ENCODE measurements around the gene PCGF3. TPM values are rescaled to one million over a fixed set of nuclear protein-coding genes. Genes with fewer than 3 reads are reported as not detected.

The PCGF3 gene
- total and polyA plus RNA-seq, 9 of the 15 experiments (the other 6 are each of a cell fraction or from before 2014, with no cell fraction given): 2.6 to 46.1 (median 20.3) TPM

DNA sequence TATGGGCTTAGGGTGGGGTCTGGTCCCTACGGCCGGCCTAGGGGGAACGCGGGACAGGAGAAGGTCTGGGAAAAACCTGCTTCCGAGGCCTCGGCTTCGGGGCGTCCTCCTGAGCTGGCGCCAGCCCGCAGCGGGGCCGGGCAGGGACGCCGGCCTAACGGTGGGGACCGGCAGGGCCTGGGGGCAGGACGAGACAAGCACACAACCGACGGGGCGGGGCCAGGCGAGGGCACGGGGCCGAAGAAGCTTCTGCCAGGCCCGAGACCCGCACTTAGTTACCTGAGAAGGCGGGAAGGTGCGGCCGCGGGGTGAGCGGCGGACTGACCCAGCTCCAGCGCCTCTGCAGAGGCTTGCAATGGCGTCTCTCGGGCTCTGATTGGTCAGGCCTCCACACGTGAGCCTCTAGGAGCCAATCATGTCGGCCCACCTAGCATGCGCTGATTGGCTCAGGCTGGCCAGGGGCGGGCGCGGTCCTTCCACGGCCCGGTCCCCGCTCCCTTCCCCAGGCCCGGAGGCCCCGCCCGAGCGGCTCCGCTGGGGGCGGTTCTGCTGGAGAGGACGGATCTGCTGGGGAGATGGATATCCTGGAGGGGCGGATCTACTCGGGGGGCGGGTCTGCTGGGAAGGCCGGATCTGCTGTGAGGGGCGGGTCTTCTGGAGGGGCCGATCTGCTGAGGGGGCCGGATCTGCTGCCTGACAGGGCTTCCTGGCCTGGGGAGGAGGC is 76.0 kb downstream of the PCGF3 start (continued):
- TF ChIP-seq KDM1A (IDR thresholded peaks at IDR 0.05): no peak
- peak; percentile 90 for TF ChIP-seq CREM (IDR thresholded peaks at IDR 0.05; ENCODE audit: low read depth)
- peak; percentile 43 for TF ChIP-seq HNRNPLL (IDR thresholded peaks at IDR 0.05; ENCODE audit: low read depth, low read length, poor library complexity, severe bottlenecking)
- peak; percentile 96 for TF ChIP-seq RB1 (IDR thresholded peaks at IDR 0.05; ENCODE audit: low read depth)
- peak; percentile 56; the same call in 1 of the 2 replicates for TF ChIP-seq LCOR (CRISPR knock-in tag; IDR thresholded peaks at IDR 0.05)
- TF ChIP-seq, protein P1, sequence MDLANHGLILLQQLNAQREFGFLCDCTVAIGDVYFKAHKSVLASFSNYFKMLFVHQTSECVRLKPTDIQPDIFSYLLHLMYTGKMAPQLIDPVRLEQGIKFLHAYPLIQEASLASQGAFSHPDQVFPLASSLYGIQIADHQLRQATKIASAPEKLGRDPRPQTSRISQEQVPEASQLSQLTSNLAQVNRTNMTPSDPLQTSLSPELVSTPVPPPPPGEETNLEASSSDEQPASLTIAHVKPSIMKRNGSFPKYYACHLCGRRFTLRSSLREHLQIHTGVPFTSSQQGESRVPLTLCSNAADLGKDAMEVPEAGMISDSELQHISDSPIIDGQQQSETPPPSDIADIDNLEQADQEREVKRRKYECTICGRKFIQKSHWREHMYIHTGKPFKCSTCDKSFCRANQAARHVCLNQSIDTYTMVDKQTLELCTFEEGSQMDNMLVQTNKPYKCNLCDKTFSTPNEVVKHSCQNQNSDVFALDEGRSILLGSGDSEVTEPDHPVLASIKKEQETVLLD (IDR thresholded peaks at IDR 0.05): no peak
- TF ChIP-seq MEIS2 (IDR thresholded peaks at IDR 0.05; ENCODE audit: partially characterized antibody): peak; percentile 56
- TF ChIP-seq JUN (IDR thresholded peaks at IDR 0.05; ENCODE audit: borderline replicate concordance, low read depth, low read length): 0 out of 2 replicates have a peak, but pooled peaks have one; percentile 25
- TF ChIP-seq JUN (CRISPR knock-in tag; IDR thresholded peaks at IDR 0.05; ENCODE audit: borderline replicate concordance): no peak
- TF ChIP-seq, protein P2, sequence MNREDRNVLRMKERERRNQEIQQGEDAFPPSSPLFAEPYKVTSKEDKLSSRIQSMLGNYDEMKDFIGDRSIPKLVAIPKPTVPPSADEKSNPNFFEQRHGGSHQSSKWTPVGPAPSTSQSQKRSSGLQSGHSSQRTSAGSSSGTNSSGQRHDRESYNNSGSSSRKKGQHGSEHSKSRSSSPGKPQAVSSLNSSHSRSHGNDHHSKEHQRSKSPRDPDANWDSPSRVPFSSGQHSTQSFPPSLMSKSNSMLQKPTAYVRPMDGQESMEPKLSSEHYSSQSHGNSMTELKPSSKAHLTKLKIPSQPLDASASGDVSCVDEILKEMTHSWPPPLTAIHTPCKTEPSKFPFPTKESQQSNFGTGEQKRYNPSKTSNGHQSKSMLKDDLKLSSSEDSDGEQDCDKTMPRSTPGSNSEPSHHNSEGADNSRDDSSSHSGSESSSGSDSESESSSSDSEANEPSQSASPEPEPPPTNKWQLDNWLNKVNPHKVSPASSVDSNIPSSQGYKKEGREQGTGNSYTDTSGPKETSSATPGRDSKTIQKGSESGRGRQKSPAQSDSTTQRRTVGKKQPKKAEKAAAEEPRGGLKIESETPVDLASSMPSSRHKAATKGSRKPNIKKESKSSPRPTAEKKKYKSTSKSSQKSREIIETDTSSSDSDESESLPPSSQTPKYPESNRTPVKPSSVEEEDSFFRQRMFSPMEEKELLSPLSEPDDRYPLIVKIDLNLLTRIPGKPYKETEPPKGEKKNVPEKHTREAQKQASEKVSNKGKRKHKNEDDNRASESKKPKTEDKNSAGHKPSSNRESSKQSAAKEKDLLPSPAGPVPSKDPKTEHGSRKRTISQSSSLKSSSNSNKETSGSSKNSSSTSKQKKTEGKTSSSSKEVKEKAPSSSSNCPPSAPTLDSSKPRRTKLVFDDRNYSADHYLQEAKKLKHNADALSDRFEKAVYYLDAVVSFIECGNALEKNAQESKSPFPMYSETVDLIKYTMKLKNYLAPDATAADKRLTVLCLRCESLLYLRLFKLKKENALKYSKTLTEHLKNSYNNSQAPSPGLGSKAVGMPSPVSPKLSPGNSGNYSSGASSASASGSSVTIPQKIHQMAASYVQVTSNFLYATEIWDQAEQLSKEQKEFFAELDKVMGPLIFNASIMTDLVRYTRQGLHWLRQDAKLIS (CRISPR knock-in tag; IDR thresholded peaks at IDR 0.05): peak; percentile 24; the same call in 1 of the 2 replicates
- TF ChIP-seq ZNF140 (CRISPR knock-in tag; IDR thresholded peaks at IDR 0.05): no peak
- TF ChIP-seq, protein P3, sequence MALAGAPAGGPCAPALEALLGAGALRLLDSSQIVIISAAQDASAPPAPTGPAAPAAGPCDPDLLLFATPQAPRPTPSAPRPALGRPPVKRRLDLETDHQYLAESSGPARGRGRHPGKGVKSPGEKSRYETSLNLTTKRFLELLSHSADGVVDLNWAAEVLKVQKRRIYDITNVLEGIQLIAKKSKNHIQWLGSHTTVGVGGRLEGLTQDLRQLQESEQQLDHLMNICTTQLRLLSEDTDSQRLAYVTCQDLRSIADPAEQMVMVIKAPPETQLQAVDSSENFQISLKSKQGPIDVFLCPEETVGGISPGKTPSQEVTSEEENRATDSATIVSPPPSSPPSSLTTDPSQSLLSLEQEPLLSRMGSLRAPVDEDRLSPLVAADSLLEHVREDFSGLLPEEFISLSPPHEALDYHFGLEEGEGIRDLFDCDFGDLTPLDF (CRISPR knock-in tag; IDR thresholded peaks at IDR 0.05): peak; percentile 29; the same call in 1 of the 2 replicates
- peak; percentile 91 for TF ChIP-seq RBBP5 (IDR thresholded peaks at IDR 0.05; ENCODE audit: borderline replicate concordance, insufficient read depth, low read length, poor library complexity, severe bottlenecking)
- peak; percentile 71 for TF ChIP-seq GABPB1 (CRISPR knock-in tag; IDR thresholded peaks at IDR 0.05)
- TF ChIP-seq FOXM1 (IDR thresholded peaks at IDR 0.05; ENCODE audit: low read depth): no peak
- TF ChIP-seq FOXM1 (CRISPR knock-in tag; IDR thresholded peaks at IDR 0.05; ENCODE audit: low read depth): peak; percentile 80
- TF ChIP-seq RBM25 (IDR thresholded peaks at IDR 0.05; ENCODE audit: low read depth, low read length, severe bottlenecking): peak; percentile 98
- peak in 1 of 2 experiments; percentile 55; a peak in 1 of 4 replicates for TF ChIP-seq SRF (CRISPR knock-in tag; IDR thresholded peaks at IDR 0.05)
- peak; percentile 66; the same call in 1 of the 2 replicates for TF ChIP-seq KAT7 (CRISPR knock-in tag; IDR thresholded peaks at IDR 0.05; ENCODE audit: borderline replicate concordance)
- no peak for TF ChIP-seq FOXK2 (conservative IDR thresholded peaks at IDR 0.05 in 1 of 2, IDR thresholded peaks at IDR 0.05 in 1 of 2; ENCODE audit: low read depth in 2 of 2)
- TF ChIP-seq MBD2 (IDR thresholded peaks at IDR 0.05; ENCODE audit: borderline replicate concordance, low read depth): peak; percentile 99
- TF ChIP-seq ZNF76 (CRISPR knock-in tag; IDR thresholded peaks at IDR 0.05; ENCODE audit: borderline replicate concordance): no peak

Measured in K562 (cell line).